NCI-H526 (cell line): ENCODE data around the gene COP1.
"Not testable (repeated sequence)": the region's sequence is repeated elsewhere in the genome, so short reads cannot be mapped to it uniquely, and the experiment has no call there.

Experiments used
- DNase-seq, 2 experiments: peaks; one replicate each; lab custom pipeline; 2025; lab: John Stamatoyannopoulos, UW

The COP1 gene

DNA sequence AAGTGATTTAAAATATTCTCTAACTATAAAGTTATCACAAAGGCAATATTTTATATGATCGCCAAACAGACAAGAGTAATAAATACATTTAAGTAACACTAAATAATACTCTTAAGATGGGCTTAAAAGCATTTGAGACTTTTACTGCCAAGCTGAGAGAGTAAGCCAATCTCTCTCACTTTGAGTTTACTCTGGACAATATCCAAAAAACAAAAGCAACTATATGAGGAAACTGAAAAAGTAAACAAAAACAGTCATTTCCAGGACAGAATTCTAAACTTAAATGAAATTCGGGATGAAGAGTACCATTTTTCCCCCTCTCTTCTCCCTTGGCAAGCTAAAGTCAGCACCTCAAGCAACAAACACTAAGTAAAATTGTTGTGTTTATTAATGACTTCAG lies 173.2 kb downstream of the COP1 start:
- DNase-seq: no peak

DNA sequence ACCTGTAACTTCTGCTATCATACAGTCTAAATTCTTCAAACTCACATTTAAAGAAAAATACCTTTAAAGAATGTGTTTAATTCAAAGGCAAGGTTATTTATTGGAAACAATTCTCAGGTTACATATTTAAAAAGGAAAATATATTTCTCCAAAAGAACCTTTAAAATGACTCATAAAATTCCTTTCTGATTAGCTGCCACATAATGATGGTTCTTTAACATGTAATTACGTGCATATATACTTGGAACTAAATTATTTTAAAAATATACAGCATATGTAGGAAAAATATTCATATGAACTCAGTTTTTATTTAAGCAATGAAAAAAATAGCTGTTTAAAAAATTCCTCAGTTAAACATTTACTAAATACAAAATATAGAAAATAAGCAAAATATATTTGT lies 173.6 kb downstream of the COP1 start:
- no peak for DNase-seq

GRCh38 chr1:176032040-176032645 lies 174.9 kb downstream of the COP1 start:
- DNase-seq: no peak

DNA sequence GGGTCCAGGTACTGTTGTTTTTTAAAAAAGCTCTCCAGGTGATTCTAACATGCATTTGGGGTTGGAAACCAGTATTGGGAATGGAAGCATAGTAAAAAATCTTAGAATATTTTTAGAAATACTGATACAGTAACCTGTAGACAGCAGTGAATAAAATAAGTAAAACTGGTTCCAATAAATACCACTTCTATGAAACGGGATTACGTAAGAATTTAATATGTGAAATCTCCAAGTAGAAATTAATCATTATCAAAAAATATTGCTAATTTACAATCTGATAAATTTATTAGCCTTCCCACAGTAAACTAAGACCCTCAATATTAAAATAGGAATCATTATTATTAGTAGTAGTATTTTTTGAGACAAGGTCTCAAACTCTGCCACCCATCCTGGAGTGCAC lies 177.5 kb downstream of the COP1 start:
- DNase-seq: no peak

- no peak for DNase-seq
Observed at GRCh38 chr1:176029155-176029554, 177.9 kb downstream of the COP1 start.

DNA sequence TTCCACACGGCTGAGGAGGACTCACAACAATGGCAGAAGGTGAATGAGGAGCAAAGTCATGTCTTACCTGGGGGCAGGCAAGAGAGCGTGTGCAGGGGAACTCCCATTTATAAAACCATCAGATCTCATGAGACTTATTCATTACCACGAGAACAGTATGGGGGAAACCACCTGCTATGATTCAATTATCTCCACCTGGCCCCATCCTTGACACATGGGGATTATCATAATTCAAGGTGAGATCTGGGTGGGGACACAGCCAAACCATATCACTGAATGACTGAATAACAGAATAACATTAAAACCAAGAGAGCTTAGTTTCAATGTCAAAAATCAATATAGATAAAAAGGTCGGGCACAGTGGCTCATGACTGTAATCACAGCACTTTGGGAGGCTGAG lies 179.2 kb downstream of the COP1 start:
- DNase-seq: not testable (repeated sequence)

GRCh38 chr1:176022574-176022973 lies 184.5 kb downstream of the COP1 start:
- DNase-seq: no peak

GRCh38 chr1:176017722-176018121 lies 189.4 kb downstream of the COP1 start:
- no peak for DNase-seq

DNA sequence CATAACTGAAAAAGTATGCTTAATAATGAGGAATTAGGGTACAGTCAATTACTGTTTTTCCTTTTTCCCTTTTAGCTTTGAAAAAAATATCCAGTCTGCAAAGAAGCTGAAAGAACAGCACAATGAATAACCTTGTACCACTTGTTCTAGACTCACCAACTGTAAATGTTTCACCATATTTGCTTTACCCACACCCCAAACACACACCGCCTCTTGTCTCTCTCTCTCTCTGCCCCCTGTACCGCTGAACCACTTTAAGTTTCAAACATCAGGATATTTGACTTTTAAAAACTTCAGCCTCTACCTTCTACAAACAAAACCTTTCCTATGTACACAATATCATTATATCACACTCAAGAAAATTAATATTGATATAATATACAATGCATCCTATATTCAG lies 197.1 kb downstream of the COP1 start:
- no peak for DNase-seq

DNA sequence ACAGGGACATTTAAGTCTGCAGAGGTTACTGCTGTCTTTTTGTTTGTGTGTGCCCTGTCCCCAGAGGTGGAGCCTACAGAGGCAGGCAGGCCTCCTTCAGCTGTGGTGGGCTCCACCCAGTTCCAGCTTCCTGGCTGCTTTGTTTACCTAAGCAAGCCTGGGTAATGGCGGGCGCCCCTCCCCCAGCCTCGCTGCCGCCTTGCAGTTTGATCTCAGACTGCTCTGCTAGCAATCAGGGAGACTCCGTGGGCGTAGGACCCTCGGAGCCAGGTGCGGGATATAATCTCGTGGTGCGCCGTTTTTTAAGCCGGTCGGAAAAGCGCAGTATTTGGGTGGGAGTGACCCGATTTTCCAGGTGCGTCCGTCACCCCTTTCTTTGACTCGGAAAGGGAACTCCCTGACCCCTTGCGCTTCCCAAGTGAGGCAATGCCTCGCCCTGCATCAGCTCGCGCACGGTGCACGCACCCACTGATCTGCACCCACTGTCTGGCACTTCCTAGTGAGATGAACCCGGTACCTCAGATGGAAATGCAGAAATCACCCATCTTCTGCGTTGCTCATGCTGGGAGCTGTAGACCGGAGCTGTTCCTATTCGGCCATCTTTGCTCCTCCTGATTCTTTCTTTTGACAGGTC lies 199.2 kb downstream of the COP1 start:
- DNase-seq: not testable (repeated sequence)

GRCh38 chr1:175994660-175995059 lies 212.4 kb downstream of the COP1 start:
- DNase-seq: not testable (repeated sequence)

DNA sequence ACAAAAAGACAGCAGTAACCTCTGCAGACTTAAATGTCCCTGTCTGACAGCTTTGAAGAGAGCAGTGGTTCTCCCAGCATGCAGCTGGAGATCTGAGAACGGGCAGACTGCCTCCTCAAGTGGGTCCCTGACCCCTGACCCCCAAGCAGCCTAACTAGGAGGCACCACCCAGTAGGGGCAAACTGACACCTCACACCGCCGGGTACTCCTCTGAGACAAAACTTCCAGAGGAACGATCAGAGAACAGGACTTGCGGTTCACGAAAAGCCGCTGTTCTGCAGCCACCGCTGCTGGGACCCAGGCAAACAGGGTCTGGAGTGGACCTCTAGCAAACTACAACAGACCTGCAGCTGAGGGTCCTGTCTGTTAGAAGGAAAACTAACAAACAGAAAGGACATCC lies 214.3 kb downstream of the COP1 start:
- DNase-seq: not testable (repeated sequence)

DNA sequence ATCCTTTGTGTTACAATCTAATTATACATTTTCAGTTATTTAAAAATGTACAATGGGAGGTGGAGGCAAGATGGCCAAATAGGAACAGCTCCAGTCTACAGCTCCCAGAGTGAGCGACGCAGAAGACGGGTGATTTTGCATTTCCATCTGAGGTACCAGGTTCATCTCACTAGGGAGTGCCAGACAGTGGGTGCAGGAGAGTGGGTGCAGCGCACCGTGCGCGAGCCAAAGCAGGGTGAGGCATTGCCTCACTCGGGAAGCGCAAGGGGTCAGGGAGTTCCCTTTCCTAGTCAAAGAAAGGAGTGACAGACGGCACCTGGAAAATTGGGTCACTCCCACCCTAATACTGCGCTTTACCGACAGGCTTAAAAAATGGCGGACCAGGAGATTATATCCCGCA lies 214.9 kb downstream of the COP1 start:
- DNase-seq: not testable (repeated sequence)

- DNase-seq: no peak
Observed at GRCh38 chr1:175984813-175985212, 222.3 kb downstream of the COP1 start.

GRCh38 chr1:175984057-175984812 lies 222.9 kb downstream of the COP1 start:
- DNase-seq: no peak

DNA sequence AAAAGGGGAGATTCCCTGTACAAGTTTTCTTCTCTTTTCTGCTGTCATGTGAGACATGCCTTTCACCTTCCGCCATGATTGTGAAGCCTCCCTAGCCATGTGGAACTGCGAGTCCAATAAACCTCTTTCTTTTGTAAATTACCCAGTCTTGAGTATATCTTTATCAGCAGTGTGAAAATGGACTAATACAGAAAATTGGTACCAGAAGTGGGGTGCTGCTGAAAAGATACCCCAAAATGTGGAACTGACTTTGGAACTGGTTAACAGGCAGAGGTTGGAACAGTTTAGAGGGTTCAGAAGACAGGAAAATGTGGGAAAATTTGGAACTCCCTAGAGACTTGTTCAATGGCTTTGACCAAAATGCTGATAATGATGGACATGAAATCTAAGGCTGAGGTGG lies 223.7 kb downstream of the COP1 start:
- not testable (repeated sequence) for DNase-seq

DNA sequence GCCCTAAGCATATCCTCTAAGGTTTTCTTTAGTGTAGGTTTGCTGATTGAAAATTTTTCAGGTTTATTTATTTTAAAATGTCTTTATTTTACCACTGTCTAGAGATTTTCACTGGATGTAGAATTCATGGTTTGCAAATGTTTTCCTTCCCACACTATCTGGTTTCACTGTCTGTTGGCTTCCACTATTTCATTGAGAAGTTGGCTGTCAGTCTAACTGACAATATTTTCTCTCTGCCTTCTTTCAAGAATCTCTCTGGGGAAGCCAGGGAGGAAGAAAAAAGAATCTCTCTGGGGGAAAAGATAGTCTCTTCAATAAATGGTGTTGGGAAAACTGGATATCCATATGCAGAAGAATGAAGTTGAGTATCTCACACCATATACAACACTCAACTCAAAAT lies 226.0 kb downstream of the COP1 start:
- DNase-seq: no peak

- DNase-seq: no peak
Observed at GRCh38 chr1:175978926-175979325, 228.2 kb downstream of the COP1 start.

DNA sequence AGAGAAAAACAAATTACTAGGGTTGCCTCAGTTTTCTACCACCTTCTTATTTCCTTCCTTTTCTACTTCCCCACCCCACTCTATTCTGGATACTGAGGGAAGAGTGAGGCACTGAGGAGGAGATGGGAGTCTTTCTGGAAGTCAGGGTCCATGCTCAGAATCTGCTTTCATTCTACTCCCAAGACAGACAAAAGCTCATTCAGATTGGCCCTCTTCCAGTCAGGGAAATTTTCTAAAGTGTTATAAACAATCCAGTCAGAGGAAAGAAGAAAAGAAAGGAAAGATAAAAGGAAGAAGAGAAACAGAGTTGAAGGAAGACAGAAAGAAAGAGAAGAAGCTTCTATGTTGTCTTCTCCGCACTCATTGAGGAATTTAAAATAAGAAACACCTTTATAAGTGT lies 228.6 kb downstream of the COP1 start:
- no peak for DNase-seq

DNA sequence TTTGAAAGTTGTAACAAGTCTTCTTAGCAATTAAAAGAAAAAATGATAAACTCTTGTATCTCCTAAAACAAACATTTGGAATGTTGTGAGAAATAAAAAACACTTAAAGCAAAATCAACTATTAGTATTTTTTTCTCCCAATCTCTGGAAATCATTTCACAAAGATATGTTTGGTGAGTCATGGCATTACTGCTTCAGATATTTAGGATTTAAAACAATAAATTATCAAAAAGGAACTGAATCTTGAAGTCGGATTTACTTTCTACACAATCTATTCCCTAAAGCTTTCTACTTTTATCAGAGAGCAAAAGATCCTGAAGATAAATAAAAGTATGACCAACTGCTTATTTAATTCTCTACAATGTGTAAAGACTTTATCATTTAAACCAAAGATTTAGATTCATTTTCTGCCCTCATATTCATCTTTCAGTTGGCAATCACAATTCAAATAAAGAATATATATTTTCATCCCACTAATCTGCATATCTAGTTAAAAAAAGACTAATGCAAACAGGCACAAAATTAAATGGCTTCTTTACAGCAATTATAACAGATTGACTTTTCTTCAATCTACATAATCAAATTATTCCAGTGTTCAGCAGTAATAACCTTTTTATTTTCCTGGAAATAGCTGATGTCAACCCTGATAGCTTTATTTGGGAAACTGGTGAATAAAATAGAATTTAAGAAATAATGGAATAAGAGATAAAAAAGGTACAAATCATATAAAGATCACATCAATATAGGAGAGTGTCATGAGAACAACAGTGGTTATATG lies 230.0 kb downstream of the COP1 start:
- DNase-seq: no peak

DNA sequence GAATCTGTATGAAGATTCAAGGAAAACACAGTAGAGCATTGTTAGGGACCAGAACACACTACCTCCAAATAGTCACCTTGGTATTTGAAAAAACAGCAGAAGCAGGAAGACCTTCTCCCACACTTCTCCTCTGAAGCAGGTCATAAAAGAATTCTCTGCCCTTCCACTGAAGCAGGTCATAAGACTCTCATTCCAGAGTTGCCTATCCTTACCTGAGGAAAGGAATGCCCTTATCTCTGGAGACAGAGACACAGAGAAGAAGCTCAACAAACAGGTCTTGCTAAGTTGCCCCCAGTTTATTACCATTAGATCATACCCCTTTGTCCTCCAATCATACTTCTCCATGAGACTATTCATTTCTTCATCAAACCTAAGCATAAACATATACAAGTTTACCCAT lies 237.9 kb downstream of the COP1 start:
- no peak for DNase-seq

GRCh38 chr1:175968486-175969172 lies 238.5 kb downstream of the COP1 start:
- no peak for DNase-seq
